ENCODE data around the gene ERG28.
"Not testable (repeated sequence)": the region's sequence is repeated elsewhere in the genome, so short reads cannot be mapped to it uniquely, and the experiment has no call there.

The ERG28 gene

DNA sequence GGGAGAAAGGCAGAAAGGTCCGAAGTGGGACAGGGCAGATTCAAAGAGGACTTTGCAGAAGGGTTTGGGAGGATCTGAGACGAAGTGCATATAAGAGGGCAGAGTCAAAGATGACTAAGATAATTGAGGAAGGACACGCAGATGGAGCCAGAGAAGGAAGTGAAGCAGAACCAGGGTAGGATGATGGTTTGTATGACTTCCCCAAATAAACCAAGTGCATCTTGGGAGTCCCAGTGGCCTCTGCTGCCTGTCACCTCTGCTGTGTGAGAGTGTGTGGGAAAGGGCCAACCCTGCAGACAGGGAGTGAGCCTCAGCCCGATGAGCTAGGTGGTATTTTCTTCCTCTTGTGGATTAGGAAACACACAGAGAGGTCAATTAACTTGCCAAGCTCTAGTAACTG, 45.5 kb downstream of the ERG28 start:
- DNase-seq = peak; percentile 22

DNA sequence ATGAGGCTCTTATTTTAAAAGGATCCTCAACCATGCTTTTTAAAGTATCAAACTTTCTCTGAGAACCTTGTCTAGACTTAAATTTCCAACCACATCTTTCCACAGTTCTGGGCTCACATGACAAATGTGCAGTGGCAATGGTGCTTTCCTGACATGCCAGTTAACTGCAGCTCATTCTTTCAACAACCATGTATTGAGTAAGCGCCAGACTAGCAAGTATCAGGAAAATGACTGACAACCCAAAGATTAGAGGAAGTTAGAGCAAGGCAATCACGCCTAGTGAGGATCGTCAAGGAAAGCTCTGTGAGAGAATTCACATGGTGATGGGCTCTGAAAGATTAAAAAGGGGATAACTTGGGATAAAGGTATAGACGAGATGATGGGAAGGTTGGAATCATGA, 46.5 kb downstream of the ERG28 start:
- no peak for DNase-seq

DNA sequence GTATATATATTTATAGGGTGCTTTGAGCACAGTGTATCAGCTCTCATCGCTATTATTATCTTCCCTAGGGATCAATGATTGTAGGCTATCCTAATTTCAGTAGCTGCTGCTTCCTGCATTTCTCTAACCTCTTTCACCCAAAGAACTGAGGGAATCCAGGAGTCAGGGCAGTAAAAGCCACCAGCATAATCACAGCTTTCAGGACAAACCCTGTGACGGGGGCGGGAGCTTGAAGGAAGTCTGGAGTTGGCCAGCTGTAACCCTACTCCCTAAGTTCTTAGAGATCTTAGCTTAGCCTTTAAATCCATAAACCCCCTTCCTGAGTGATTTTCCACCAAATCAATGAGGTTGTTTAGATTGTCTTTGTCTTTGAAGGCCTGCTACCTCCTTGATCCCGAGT, 48.5 kb downstream of the ERG28 start:
- DNase-seq = no peak

DNA sequence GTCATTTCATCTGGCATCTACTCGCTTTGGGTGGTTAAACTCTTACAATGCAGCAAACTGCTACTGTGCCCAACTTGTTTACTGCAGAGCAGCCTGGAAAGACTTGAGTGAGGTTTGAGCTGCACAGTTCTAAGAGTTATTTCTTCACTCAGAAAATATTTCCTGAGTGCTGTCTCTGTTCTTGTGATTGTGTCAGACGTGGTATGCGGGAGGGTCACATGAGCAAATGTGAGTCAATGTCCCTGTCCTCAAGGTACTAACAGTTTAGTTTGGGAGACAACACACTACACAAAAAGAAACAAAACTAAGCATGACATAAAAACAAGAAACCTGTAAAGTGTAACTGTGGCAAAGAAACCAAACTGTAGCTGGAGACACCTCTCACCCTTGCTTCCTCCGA, 49.8 kb downstream of the ERG28 start:
- no peak for DNase-seq

DNA sequence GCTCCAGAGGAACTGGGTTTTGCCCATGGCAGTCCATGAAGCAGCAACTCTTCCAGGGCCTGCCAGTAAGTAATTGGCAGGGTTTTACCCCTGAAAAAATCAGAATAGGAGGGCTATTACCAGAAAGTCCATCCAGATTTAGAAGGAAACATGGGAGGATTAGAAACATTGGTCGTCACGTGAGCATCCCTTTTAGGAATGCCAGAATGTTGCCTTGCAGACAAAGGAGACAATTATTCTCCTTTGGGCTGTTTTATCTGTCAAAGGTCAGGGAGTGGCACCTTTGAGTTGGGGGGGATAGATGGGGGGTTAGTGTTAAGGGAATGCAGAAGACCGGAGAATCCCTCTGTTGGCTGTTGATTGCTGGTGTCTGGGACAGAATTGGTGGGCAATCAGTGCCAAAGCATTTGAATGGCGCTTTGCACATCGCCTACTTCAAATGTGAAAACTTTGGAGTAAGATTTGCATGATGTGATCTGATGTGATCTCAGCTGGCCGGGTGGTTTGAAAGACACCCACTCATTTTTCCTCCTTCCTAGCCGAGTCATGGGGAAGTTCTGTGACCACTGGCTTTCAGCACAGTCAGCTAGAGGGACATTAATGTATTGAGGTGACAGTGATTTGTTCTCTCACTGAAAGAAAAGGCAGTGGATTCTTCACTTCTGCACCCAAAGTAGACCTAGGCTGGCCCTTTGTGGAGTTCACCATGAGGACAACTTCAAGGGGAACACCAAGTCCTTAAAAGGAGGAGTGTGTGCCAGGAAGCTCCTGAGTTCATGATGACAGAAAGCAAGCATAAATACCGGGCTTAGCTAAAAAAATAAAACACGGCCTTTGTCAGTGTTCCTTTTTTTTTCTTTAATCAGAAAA, 50.8 kb downstream of the ERG28 start:
- no peak for DNase-seq

DNA sequence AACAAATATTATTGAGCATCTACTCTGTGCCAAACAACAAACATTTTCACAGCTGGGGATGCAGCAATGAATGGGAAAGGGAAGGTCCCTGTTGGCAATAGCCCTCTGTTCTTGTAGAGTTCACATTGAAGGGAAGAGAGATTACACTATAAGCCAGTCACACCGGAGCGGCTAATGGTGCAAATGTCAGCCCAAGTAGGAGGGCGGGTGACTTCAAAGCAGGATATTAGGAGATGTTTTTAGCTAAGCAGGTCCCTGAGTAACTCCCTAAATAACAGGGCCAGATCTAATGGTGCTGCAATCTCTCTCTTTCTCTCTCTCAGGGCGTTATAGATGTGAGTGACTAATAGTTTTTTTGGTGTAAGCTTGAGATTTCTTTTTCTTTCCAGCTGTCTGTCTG, 51.6 kb downstream of the ERG28 start:
- DNase-seq = no peak

DNA sequence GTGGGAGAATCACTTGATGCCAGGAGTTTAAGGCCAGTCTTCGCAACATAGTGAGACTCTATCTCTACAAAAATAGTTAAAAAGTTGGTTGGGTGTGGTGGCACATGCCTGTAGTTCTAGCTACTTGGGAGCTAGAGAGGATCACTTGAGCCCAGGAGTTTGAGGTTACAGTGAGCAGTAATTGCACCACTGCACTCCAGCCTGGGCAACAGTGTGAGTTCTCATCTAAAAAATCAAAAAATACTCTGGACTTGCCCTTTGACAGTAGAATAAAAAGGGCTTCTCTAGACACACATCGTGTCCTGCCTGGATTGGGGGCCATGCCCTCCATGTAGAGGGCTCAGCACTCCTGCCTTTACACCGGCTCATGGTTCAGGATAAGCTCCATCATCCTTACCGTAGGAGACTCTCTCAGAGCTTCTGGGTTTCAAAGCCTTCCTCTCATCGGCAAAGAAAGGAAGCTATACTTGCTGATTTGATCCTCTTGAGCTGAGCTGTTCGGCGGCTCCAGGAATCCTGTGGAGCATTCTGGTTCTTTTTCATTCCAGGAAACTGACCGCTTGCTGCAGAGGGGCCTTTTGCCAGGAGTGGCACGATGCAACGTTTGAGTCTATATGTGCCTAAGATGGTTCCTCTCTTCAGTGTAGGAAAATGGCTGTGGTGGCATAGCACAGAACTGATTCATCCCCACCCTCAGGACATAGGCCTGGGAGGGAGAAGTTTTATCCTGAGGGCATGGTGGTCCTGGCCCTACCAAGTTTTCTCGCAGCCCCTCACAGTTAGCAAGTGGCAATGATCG, 52.6 kb downstream of the ERG28 start:
- DNase-seq = no peak

DNA sequence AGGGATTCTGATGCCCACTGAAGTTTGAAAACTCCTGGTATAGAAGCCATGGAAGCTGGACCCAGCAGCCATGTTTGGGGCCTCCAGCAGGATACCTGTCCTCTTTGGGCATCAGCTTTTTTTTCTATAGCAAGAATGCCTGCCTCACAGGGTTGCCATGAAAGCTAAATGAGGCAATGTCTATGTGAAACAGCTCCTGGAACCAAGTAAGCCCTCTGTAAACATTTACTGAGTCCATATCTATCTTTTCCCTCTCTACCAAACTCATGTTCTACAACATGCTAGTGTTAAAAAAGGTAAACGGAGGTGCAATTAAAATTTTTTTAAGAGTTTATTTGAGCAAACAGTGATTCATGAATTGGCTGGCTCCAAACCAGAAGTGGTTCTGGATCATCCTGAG, 53.6 kb downstream of the ERG28 start:
- no peak for DNase-seq

DNA sequence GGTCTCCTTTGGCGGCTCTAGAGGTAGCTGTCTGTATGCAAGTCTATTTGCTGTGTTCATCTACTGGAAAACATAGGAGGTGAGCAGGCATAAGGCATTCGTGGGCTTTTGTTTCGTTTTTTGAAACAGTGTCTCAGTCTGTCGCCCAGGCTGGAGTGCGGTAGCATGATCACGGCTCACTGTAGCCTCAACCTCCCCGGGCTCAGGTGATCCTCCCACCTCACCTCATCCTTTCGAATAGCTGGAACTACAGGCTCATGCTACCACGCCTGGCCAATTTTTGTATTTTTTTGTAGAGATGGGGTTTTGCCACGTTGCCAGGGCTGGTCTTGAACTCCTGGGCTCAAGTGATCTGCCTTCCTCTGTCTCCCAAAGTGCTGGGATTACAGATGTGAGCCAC, 54.8 kb downstream of the ERG28 start:
- DNase-seq = no peak

DNA sequence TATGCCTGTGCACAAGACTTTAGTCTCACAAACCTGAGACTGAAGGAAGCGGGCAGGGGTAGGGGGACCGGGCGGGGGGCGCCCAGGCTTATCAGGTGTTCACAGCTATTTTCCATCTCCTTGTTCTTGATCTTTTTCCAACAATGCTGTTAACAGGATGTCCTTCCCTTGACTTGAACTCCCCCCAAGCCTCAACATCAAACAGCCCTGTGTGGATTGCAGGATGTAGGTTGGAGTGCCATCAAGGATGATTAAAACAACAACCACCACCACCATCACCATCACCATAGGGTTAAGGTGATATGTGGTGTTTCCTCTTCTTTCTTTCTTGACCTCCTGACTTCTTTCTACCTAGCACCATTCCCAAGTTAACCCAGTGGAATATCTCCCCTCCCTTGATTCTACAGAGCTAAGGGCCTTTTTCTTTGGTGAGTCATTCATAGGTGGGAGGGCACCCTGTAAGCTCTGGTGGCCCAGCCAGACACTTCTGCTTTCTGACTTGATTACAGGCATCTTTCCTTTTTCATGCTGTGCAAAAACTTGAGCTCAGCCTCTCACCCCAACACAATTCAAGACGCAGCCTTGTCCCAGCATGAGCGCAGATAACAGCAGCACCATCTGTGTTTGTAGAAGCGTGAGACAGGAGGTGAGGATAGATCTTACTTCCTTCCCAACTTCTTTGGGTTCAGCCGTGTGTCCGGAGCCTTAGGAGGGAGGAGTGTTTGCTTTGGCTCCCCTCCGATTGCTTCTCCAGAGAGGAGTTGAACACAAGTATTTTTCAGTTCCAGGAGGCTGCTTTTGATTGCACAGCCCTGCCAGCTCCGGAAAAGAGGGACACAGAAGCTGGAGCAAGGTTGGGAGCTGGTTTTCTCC, 55.5 kb downstream of the ERG28 start:
- no peak for DNase-seq

DNA sequence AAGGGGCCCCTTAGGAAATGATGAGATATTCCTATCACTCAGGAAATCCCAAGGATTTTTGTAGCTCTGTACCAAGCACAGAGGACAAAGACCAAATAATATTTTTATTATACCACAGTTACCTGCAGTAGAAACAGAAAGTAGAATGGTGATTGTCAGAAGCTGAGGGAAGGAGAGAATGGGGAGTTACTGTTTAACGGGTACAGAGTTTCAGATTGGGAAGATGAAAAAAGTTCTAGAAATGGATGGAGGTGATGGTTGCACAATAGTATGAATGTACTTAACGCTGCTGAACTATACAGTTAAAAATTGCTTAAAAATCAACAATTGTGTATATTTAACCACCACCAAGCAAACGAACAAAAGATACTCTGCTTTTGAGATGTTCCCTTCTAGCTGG, 58.2 kb downstream of the ERG28 start:
- DNase-seq = no peak

DNA sequence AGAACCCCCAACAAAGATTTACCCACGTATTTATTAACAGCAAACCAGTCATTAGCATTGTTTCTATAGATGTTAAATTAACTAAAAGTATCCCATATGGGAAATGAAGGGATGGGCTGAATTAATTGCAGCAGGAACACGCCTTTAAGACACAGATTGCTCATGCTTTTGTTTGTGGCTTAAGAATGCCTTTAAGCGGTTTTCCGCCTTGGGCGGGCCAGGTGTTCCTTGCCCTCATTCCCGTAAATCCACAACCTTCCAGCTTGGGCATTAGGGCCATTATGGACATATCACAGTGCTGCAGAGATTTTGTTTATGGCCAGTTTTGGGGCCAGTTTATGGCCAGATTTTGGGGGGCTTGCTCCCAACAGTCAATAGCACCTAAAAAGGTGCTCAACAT, 59.6 kb downstream of the ERG28 start:
- not testable (repeated sequence) for DNase-seq

DNA sequence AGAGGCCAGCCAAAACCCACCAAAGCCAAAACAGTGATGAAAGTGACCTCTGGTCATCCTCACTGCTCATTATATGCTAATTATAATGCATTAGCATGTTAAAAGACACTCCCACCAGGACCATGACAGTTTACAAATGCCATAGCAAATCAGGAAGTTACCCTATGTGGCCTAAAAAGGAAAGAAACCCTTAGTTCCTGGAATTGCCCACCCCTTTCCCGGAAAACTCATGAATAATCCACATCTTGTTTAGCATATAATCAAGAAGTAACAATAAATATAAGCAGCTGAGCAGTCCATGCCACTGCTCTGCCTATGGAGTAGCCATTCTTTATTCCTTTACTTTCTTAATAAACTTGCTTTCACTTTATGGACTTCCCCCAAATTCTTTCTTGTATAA, 60.6 kb downstream of the ERG28 start:
- DNase-seq = not testable (repeated sequence)
